ENCODE results near the gene ZNF382.

- no peak for TF ChIP-seq TAF1 (IDR thresholded peaks at IDR 0.05; ENCODE audit: borderline replicate concordance, insufficient read depth, low read length)
- no peak for TF ChIP-seq REST (IDR thresholded peaks at IDR 0.05; ENCODE audit: insufficient read depth in 1 of 2, low read depth in 2 of 2, low read length in 2 of 2)
These were observed 74.3 kb downstream of the ZNF382 start for GRCh38 chr19:36679455-36679854.
